ENCODE data around the gene NWD2.
"Not testable (repeated sequence)": the region's sequence is repeated elsewhere in the genome, so short reads cannot be mapped to it uniquely, and the experiment has no call there.

Gene NWD2

DNA sequence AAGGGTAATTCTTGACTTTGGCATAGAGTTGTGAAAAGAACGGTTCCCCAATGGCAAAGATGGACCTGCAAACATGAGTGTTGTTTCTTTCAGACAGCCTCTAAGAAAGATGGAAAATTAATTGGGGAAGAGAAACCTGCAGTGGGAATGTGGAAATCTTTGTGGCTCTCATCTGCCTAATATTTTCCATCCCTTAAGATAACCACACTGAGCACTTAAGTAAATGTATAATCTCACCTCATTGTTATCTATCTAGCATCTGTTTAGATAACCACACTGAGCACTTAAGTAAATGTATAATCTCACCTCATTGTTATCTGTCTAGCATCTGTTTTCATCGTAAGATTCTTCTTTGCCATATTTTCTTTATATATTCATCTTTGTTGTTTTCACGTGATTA lies 149.3 kb downstream of the NWD2 start:
- no peak for DNase-seq

DNA sequence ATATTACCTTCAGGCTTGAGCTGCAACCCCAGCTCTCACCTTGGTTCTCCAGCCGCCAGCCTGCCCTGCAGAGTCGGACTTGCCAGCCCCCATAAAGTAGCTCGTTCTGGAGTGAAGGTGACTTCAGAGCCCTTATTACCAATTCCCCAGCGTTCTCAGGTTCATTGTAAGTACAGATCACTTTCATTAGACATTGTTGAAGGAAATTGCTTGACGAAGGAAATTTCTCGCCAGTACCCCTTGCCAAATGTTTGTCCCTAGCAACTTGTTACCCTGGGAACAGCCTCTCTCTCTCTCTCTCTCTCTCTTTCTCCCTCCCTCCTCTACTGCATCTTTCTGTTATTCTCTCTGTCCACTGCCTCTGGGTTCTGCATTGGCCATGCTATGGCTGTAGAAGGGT lies 153.0 kb downstream of the NWD2 start:
- no peak for DNase-seq

DNA sequence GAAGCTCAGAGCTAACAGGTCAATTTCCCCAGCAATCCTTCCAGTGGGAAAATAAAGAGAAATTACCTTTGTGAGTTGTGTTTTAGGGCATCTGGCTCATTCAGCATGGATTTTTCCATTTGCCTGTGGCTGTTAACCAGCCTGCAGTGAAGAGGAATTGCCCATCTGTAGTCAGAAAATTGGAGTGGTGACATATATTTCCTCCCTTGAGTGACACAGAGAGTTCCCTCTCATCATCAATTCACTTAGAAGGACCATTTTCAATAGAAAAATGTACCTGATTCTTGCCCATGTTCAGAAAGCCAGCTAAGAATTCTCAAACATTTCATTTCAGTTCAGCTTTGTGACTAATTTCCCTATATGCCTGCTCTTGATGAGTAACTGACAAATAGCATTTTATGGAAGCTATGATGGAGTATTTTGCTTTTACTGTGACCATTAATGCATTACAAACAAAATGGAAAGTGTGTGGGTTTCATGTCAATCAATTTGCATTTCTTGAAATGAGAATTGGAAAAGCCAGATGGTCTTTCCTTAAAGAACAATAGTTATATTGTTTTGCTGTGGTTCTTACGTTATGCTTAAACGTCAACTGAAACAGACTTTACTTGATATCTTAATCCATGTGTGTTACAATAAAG lies 155.8 kb downstream of the NWD2 start:
- no peak for DNase-seq

DNA sequence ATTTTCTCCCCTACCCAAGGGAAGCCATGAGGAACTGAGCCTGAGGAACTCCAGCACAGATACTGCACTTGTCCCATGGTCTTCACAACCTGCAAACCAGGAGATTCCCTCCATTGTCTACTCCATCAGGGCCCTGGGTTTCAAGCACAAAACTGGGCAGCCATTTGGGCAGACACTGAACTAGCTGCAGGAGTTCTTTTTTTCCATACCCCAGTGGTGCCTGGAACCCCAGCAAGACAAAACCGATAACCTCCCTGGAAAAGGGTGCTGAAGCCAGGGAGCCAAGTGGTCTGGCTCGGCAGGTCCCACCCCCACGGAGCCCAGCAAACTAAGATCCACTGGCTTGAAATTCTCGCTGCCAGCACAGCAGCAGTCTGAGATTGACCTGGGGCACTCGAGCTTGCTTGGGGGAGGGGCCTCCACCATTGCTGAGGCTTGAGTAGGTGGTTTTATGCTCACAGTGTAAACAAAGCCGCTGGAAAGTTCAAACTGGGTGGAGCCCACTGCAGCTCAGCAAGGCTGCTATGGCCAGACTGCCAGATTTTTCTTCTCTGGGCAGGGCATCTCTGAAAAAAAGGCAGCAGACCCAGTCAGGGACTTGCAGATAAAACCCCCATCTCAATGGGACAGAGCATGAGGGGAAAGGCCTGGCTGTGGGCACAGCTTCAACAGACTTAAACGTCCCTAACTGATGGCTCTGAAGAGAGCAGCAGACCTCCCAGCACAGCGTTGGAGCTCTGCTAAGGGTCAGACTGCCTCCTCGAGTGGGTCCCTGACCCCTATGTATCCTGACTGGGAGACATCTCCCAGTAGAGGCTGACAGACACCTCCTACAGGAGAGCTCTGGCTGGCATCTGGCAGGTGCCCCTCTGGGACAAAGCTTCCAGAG lies 163.6 kb downstream of the NWD2 start:
- not testable (repeated sequence) for DNase-seq

DNA sequence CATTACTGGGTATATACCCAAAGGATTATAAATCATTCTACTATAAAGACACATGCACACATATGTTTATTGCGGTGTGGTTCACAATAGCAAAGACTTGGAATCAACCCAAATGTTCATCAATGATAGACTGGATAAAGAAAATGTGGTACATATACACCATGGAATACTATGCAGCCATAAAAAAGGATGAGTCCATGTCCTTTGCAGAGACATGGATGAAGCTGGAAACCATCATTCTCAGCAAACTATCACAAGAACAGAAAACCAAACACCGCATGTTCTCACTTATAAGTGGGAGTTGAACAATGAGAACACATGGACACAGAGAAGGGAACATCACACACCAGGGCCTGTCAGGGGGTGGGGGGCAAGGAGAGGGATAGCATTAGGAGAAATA lies 169.1 kb downstream of the NWD2 start:
- DNase-seq: not testable (repeated sequence)

DNA sequence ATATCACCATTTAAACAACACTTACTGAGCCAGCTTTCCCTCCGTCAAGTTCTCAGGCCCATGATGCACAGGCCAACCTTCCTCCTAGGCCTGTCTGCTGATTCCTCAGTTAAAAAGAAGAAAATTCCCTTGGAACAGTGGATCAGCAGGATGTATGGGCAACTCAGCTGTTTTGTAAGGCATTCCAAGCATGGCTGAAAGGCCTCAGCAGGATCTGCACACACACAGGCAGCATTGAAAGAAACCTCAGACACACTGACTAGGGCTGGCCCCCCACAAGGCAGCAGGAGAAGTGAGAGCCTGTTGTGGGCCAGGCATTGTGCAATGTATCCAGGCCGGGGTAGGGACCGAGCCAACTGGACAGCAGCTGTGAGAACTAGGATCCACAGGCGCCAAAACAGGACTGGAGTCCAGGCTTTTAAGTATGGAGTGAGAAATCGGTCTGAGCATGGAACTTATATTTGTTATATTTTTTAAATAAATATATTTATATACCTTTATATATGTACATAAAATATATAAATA lies 171.4 kb downstream of the NWD2 start:
- DNase-seq: no peak

DNA sequence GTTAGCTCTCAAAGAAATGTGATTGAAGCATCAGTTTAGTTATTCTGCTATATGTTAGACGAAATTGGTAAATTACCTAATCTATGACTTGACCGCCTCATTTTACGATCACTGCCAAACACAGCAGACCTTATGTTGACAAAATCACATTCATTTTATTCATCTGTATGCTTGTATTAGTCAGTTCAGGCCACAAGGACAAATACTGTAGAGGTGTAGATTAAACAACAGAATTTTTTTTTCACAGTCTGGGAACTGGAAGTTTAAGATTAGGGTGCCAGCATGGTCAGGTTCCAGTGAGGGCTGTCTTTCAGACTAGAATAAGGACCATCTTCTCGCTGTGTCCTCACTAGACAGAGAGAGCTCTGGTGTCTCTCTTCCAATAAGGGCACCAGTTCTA lies 177.1 kb downstream of the NWD2 start:
- no peak for DNase-seq

DNA sequence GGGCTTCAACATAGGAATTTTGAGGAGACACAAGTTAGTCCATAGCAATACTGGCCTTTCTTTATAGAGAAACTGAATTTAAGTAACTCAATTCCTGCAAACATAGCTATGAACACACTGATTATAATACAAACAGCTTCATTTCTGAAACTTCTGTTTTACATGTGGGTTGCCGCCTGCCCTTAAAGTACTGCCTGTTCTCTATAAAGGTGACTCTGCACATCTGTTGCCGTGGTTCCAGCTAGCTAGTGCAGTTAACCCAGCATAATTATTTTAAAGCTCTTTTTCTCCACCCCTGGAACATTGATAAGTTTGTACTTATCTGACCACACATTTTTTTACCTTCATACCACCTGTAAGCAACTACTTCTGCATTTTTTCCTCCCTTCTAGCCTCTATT lies 177.6 kb downstream of the NWD2 start:
- no peak for DNase-seq

DNA sequence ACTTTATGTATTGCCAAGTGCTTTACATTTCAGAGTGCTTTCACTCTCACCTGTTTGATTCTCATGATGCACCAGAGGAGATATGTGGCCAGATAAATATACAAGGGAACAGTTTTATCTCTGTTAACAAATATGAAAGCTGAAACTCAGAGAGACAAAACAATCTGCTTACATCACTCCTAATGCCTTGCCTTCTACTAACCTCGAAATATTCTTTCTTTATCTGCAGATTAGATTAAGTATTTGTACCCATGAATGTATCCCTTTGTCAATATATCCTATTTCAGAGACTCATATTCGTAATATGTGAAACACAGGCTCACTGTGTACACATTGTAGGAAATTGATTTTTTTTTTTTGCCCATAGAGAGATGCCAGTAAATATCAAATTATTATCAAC lies 178.1 kb downstream of the NWD2 start:
- no peak for DNase-seq

DNA sequence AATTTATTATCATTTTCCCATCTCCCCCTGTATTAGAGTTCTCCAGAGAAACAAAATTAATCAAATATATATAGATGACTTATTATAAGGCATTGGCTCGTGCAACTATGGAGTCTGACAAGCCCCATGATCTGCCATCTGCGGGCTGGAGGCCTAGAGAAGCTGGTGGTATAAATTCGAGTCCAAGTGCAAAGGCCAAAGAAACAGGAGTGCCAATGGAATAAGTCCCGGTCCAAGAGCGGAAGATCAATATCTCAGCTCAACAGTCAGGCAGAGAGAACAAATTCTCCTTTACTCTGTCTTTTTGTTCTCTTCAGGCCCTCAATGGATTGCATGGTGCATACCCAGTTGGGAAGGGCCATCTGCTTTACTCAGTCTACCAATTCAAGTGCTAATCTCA lies 178.8 kb downstream of the NWD2 start:
- DNase-seq: no peak

DNA sequence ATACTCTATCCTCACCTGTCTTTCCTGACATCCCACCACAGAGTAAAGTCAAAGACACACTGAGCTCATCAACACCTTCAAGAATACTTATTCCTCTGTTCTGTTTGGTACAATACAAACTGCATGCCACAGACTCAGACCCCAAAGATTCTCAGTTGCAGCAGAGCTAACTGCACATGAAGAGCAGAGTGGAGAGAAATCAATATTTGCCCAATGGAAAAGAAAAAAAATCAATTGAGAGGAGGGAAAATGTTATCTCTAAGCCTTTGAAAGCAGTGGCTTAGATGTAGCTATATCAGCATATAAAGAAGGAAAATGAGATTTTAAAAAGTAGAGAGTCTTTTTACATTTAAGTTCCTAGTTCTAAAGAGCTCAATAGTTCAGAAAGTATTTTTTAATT lies 180.2 kb downstream of the NWD2 start:
- no peak for DNase-seq

DNA sequence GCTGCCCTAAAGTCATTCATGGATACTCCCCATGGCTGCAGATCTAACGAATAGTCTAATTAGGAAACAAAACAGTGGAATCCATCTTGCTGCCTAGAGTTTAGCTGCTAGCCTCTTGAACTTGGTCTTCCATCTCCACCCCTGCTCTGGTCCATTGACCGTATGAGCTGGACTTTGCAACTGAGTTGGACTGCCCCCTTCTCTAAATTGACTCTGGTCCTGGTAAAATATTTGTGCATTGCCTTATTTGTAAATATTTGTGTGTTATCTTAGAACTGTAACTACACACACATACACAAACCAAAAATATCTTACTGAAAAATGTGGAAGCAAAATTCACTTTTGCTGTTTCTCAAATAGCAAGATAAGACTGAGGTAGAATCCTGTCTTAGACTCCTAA lies 181.3 kb downstream of the NWD2 start:
- no peak for DNase-seq

DNA sequence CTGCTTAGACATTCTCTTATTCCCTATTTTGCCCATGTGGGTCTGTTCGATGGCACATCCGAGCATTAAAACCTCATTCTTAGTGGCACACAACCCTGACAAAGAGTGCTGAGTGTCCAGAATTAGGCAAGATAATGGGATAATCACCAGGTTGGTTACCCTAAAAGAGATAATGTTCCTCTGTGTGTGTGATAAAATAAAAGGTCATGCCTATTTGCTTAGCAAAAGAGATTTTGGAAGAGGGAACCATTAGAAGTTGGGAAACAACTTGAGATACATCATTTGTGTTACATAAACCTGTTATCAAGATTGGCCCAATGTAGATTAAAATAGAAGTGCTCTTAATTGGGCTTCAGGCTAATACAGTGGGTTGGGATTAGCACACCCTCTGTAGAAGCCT lies 182.7 kb downstream of the NWD2 start:
- no peak for DNase-seq

DNA sequence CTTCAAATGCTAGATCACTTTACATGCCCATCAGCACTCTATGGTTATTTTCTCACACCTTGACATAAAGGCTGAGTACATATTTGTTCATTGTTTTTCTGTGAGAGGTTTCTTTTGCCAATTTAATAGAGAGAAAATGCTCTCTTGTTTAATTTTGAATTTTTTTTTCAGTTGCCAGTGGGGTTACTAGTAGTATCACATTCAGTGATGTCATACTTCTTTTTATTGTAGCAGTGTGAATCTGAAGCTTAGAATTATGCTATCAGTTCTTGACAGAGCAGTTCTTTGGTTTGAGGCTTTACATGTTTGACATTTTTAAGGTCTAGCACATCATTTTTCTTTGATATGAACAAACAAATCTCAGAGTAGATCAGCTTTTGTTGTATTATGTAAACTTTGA lies 185.4 kb downstream of the NWD2 start:
- no peak for DNase-seq

DNA sequence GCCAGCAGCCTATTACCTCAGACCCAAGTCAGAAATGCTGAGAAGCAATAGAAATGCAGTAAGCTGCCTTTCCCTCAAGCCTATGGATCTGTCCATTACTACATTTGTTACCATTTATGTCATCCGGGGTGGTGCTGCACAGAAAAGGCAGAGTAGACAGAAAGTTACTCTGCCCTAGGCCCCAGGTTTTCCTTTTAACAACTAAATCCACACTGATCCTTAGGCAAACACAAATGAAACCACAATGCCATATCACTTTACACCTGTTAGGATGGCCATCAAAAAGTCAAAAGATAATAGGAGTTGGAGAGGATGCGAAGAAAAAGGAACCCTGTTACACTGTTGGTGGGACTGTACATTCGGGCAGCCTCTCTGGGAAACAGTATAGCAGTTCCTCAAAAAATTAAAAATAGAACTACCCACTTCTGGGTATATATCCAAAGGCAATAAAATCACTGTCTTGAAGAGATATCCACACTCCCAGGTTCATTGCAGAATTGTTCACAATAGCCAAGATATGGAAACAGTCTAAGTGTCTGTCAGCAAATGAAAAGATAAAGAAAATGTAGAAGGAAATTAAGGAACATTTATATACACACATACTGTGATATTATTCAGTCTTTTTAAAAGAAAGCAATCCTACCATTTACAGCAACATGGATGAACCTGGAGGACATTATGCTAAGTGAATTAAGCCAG lies 186.3 kb downstream of the NWD2 start:
- DNase-seq: no peak

DNA sequence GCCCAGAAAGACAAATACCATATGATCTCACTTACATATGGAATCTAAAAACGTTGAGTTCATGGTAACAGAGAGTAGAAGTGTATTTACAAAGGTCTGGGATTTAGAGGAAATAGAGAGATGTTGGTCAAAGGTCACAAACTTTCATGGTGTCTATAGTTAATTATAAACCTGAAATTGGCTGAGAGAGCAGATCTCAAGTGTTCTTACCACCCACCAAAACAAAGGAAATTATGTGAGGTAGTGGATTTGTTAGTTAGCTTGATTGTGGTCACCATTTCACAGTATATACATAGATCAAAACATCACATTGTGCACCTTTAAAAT lies 186.8 kb downstream of the NWD2 start:
- DNase-seq: no peak

DNA sequence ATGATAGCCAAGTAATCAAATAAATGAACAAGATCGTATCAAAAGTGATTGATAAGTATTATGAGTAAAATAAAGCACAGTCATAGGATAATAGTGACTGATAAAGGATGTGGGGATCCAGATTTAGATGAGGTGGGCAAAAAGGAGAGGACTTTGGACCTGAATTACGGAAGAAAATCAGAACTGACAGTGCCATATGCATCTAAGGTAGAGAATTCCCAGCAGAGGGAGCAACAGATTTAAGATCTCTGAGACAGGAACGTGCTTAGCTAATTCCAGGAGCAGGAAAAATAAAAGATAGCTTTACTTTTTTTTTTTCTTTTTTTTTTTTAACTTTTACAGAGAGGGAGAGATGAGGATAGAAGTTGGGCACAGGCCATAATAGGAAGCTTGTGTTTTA lies 189.9 kb downstream of the NWD2 start:
- DNase-seq: no peak

DNA sequence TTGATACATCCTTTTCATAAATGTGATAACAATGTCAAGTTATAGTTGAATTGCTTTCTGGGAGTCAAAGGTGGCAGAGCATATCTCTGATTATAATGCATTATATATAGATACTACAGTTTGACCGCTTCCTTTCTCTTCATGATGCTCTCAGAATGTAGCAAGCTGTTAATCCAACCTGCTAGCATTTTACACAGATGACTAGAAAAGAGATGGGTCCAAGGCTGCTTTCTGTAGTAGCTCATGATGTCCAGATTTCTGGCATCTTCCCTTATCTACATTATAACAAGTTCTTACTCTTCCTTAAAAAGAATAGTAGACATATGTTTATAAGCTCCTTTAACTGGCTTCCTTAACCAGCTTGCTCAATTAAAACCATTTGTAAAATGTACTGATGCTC lies 192.0 kb downstream of the NWD2 start:
- DNase-seq: no peak

DNA sequence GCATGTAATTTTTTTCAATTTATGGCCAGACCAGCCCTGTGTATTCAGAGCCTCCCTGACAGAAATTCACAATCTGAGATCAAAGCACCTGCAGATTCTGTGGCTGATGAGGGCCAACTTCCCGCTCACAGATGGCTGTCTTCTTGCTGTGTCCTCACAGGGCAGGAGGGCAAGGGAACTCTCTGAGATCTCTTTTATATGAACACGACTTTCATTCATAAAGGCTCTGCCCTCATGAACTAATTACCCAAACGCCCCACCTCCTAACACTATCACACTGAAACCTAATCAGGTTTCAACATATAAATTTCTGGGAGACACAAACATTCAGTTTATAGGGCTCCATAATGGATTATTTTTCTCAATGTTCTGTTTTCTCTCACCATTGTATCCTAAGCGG lies 192.6 kb downstream of the NWD2 start:
- DNase-seq: no peak

DNA sequence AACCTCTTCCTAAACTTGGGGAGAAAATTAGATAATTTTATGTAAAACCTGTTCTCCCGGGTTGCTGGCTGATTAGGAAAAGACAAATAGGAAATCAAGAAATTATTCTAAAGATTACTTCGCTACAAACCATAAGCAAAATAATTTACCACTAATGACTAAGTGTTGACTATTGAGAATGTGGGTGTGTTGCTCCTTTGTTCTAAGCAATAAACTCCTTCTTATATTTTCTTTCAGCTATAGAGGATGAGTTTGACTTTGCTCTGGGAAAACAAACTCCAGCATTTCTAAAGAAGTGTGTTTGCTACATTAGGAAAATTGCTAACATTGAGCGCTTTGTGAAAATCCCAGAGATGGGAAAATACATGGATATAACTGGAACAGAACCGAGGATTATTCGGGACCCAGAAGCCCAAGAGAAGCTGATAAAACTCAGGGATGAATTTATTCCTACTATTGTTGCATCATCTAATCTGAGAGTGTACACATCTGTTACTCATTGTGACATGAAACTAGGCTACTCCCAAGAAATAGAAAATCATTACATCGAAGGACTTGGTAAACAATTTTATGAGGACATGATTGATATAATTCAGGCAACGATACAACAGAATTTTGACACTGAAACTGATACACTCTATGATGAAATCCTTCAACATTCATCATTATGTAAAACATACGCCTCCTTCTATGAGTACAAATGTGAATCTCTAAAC lies 194.2 kb downstream of the NWD2 start:
- DNase-seq: no peak

DNA sequence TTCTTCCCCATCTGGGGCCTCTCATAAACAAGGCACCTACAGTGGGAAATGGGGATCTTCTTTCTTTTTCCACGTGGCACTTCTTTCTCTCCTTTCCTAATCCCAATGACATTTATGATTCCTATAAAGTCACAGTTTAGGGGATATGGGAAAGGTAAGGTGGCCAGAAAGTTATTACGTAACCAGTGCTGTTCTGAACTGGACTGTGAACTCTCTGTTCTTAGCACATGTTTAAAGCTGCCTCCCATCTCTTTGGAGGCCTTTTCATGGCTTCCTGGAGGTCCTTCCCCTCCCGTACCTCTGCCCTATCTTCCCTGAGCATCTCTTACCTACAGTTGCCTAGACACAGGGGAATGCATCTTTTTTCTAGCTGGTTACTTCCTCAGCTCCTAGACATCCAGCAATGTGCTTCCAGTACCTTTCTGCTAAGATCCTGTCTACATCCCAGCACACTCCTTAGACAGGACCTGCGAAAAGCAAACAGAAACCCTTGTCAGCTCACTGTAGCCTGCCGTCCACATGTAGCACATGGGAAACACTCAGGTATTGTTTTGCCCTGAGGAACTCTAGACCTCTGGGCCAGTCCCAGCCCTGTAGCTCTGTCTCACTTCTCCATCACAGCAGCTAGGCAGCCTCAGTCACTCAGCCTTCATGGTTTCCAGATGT lies 195.4 kb downstream of the NWD2 start:
- no peak for DNase-seq

DNA sequence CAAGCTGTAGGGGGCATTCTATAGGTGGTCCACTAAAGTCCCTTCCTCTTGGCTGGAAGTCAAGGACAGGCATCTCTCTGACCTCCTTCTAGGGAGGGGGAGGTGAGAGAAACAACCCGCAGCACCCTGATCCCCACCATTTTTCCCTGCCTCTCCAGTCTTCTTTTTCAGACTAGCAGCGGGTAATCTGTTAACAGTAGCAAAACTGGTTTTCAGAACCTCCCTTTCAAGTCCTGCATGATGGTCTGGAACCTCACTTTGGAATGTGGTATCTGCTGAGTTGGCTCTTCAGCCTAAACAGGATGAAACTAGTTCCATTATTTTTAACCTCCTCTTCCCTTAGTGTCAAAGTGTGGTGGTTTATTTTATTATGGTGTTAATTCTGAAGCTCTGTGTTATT lies 196.0 kb downstream of the NWD2 start:
- DNase-seq: no peak

All from activated T-cell treated with anti-CD3 and anti-CD28 coated beads for 4 hours (primary cell).